PC-9 (cell line): Measurements from ENCODE around the gene ADISSP.

Experiments used
- EZH2 ChIP-seq: fragments of 200-600 bp; sonication (generic); IDR thresholded peaks from 2 replicates; pipeline ENCODE4 v1.8.0; 2017; ENCODE audit warnings: antibody characterized with exemption, low read depth
- TF ChIP-seq, protein P1 (sequence below): fragments of 200-600 bp; sonication (generic); conservative IDR thresholded peaks from 2 replicates; pipeline ENCODE4 v1.6.1; 2017; ENCODE audit warnings: mixed run types, antibody characterized with exemption, mild to moderate bottlenecking, moderate library complexity

GRCh38 chr20:3771552-3772058 lies 4.1 kb upstream of the ADISSP start:
- TF ChIP-seq, protein P1, sequence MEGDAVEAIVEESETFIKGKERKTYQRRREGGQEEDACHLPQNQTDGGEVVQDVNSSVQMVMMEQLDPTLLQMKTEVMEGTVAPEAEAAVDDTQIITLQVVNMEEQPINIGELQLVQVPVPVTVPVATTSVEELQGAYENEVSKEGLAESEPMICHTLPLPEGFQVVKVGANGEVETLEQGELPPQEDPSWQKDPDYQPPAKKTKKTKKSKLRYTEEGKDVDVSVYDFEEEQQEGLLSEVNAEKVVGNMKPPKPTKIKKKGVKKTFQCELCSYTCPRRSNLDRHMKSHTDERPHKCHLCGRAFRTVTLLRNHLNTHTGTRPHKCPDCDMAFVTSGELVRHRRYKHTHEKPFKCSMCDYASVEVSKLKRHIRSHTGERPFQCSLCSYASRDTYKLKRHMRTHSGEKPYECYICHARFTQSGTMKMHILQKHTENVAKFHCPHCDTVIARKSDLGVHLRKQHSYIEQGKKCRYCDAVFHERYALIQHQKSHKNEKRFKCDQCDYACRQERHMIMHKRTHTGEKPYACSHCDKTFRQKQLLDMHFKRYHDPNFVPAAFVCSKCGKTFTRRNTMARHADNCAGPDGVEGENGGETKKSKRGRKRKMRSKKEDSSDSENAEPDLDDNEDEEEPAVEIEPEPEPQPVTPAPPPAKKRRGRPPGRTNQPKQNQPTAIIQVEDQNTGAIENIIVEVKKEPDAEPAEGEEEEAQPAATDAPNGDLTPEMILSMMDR: no peak
- no peak for TF ChIP-seq EZH2
